ENCODE measurements around the gene ZNF672. TPM values are rescaled to one million over a fixed set of nuclear protein-coding genes. Genes with fewer than 3 reads are reported as not detected.

ZNF672 gene
- total RNA-seq, 4 donors from 2014 or later: 25.5 to 40.8 (median 26.8) TPM

DNA sequence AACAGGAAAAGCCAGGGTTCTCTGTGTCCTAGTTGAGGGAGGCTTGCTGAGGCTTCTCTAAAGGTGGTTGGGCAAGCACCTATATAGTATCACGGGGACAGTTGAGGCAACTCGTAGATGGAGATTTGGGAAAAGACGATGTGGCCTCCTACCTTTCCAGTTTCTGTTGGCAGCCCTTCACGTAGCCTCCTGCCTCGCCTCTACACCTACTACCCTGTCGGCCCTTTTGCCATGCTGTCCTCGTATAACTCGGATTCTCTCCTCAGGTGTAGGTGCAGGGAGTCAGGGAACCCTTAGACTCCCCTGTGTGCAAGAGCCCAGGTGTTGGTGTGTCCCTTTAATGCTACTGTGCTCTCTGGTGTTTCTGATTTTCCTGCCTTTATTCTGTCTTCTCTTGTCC is 10.6 kb downstream of the ZNF672 start:
- ATAC-seq (ENCODE audit: low FRiP score) (no peak), DNase-seq (ENCODE audit: low spot score) (no peak)
- TF ChIP-seq, protein P1, sequence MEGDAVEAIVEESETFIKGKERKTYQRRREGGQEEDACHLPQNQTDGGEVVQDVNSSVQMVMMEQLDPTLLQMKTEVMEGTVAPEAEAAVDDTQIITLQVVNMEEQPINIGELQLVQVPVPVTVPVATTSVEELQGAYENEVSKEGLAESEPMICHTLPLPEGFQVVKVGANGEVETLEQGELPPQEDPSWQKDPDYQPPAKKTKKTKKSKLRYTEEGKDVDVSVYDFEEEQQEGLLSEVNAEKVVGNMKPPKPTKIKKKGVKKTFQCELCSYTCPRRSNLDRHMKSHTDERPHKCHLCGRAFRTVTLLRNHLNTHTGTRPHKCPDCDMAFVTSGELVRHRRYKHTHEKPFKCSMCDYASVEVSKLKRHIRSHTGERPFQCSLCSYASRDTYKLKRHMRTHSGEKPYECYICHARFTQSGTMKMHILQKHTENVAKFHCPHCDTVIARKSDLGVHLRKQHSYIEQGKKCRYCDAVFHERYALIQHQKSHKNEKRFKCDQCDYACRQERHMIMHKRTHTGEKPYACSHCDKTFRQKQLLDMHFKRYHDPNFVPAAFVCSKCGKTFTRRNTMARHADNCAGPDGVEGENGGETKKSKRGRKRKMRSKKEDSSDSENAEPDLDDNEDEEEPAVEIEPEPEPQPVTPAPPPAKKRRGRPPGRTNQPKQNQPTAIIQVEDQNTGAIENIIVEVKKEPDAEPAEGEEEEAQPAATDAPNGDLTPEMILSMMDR (IDR thresholded peaks at IDR 0.05): no peak

DNA sequence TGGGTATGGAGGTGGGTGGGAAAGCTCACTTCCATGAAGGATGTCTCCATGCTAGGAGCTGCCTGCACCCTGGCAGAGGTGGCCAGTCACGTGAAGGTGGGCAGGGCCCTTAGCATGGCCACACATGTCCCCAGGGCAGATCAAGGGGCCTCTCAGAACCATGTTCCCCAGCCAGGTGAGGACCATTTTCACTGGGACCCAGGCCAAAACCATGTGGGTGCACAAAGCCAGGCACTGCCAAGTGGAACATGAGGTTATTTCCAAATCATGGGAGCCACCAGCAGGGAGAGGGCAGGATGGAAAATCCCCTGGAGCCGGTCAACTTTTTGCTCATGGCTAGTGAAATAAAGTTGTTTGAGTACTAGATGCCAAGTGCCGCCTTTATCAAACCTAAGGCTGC is 11.1 kb downstream of the ZNF672 start:
- TF ChIP-seq, protein P1 (IDR thresholded peaks at IDR 0.05): no peak
- DNase-seq (ENCODE audit: low spot score) (no peak), ATAC-seq (ENCODE audit: low FRiP score) (no peak)

DNA sequence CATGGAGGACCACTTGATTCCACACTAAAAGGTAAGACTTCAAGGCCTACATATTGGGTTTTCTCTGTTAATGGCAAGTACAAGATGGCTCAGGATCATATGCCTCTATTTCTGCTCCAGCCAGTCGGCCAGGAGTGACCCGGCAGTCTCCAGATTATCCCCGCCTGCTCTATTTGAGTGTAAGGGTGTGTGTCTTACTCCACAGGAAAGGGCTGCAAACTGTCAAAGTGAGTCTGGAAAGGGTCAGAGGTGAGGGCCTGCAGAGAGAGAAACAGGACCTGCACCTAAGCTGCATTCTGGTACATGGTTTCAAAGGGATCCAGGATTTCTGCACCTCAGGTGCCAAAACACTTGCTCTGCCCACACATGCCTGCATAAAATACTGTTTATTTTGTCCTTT is 11.6 kb downstream of the ZNF672 start:
- no peak for ATAC-seq (ENCODE audit: low FRiP score)
- TF ChIP-seq, protein P1 (IDR thresholded peaks at IDR 0.05): no peak
- no peak for DNase-seq (ENCODE audit: low spot score)

DNA sequence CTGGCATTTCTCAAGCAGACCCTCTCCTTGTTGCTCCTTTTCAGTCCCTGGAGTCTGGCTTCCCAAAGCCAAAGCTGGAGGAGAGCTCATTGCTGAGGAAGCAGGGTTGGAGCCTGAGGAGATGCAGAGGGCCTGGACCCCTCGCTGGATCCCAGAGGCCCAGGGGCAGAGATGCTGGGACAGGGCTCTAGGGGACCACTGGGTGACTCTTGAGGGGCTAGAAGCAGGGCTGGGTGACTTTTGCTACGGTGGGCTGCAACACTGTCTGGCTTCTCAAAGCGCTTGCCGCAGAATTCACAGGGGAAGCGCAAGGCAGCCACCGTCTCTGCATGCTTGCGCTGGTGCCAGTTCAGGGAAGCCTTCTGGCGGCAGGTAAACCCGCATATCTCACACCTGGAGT is 12.1 kb downstream of the ZNF672 start:
- no peak for DNase-seq (ENCODE audit: low spot score)
- no peak for ATAC-seq (ENCODE audit: low FRiP score)
- TF ChIP-seq, protein P1 (IDR thresholded peaks at IDR 0.05): no peak

DNA sequence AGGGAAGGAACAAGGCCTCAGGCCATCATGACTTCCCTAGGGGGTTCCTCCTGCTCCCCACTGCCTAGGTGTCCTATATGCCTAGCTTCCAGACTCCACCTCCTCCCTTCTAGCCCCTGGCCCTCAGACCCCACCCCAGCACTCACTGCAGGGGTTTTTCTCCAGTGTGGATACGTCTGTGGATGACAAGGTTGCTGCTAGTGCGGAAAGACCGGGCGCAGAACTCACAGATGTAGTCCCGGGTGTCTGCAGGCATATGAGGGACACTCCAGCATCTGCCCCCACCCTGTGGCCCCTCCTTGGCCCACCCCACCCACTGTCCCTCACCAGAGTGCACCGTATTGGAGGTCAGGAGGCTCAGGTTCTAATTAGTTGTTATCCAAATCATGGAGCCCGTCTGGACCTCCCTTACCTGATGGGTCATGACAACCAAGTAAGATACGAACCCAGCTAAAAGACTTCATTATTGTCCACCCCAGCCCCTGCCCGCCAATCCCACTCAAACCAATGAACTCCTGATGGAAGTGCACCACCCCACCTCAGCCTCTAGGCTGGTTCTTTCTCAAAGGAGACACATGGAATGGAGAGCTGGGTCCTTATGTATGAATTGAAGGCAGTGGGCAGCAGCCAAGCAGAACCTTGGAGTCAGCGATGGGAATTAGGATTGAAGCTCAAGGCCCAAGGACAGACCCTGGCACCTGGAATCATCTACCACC is 12.7 kb downstream of the ZNF672 start:
- DNase-seq (ENCODE audit: low spot score) (no peak), ATAC-seq (ENCODE audit: low FRiP score) (no peak)
- TF ChIP-seq, protein P1 (IDR thresholded peaks at IDR 0.05): no peak

DNA sequence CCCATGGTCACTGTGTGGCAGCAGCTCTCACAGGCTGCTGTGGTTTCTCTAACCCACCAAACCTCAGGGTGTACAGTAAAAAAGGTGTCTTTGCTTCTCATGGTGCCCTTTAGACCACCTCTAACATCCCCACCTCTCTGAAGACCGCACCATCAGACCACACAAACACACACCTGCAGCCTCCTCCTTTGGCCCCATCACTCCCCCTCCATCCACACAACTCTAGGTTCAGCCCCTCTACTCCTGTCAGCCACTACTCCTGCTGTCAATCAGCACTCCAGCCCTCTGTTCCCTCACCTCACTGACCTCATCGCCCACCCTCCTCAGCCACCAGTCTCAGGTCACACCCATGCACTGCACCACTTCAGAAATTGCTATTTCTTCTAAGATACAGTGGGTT is 13.4 kb downstream of the ZNF672 start:
- TF ChIP-seq, protein P1 (IDR thresholded peaks at IDR 0.05): no peak
- DNase-seq (ENCODE audit: low spot score) (no peak), ATAC-seq (ENCODE audit: low FRiP score) (no peak)
